ENCODE data around the gene HPSE2.
A peak's percentile ranks its signal among the peaks of the same experiment; 100 is the strongest.

HPSE2 gene

DNA sequence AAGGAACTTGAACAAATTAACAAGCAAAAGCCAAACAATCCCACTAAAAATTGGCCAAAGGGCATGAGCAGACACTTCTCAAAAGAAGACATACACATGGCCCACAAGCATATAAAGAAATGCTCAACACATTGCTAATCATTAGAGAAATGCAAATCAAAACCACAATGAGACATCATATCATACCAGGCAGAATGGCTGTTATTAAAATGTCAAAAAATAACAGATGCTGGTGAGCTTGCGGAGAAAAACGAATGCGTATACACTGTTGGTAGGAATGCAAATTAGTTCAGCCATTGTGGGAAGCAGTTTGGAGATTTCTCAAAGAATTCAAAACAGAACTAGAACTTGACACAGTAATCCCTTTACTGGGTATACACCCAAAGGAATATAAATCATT, 477.2 kb downstream of the HPSE2 start:
- Histone ChIP-seq H2AFZ (ENCODE audit: low read depth, low read length) (no peak overlapping the region), H3K9ac (ENCODE audit: low read length) (no peak overlapping the region), H3K36me3 (replicated peaks; ENCODE audit: low read depth, low read length) (no peaks in the 10 kb centered on the region), H3K9me3 (ENCODE audit: insufficient read depth, low read length) (no peaks in the 10 kb centered on the region), H3K27ac (ENCODE audit: low read length) (no peak overlapping the region), H3K79me2 (ENCODE audit: low read length) (no peaks in the 10 kb centered on the region), H3K27me3 (ENCODE audit: low read depth, low read length) (no peaks in the 10 kb centered on the region), H3K4me1 (ENCODE audit: low read length) (no peaks in the 10 kb centered on the region), H4K20me1 (ENCODE audit: insufficient read depth, low read length) (no peaks in the 10 kb centered on the region), H3K4me2 (ENCODE audit: low read length) (no peak overlapping the region), H3K4me3 (ENCODE audit: low read length) (no peak overlapping the region)
- TF ChIP-seq EZH2phosphoT487 (IDR thresholded peaks at IDR 0.05; ENCODE audit: low read depth): no peak
- TF ChIP-seq, protein P1, sequence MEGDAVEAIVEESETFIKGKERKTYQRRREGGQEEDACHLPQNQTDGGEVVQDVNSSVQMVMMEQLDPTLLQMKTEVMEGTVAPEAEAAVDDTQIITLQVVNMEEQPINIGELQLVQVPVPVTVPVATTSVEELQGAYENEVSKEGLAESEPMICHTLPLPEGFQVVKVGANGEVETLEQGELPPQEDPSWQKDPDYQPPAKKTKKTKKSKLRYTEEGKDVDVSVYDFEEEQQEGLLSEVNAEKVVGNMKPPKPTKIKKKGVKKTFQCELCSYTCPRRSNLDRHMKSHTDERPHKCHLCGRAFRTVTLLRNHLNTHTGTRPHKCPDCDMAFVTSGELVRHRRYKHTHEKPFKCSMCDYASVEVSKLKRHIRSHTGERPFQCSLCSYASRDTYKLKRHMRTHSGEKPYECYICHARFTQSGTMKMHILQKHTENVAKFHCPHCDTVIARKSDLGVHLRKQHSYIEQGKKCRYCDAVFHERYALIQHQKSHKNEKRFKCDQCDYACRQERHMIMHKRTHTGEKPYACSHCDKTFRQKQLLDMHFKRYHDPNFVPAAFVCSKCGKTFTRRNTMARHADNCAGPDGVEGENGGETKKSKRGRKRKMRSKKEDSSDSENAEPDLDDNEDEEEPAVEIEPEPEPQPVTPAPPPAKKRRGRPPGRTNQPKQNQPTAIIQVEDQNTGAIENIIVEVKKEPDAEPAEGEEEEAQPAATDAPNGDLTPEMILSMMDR (IDR thresholded peaks at IDR 0.05; ENCODE audit: low read depth, low read length): no peak

DNA sequence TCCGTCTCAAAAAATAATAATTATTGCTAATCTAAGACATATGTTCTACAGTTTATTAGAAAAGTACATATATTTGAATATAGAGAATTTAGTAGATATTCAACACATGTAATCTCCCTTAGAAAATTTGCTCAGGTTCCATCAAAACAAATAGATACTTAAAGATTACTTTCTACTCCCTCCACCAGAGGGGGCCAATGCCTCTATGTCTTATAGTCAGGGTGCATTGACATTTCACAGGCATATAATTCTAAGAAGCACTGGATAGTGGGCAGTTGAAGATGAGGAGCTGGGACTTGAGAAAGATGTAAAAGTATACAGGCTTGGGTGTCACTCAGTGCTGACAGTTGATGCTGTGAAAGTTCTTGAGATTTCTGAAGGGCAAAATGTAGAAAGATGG, 487.4 kb downstream of the HPSE2 start:
- H3K4me3 ChIP-seq (ENCODE audit: low read length): no peak overlapping the region
- no peak overlapping the region for H2AFZ ChIP-seq (ENCODE audit: low read depth, low read length)
- no peaks in the 10 kb centered on the region for H3K9me3 ChIP-seq (ENCODE audit: insufficient read depth, low read length)
- H4K20me1 ChIP-seq (ENCODE audit: insufficient read depth, low read length): no peaks in the 10 kb centered on the region
- no peaks in the 10 kb centered on the region for H3K4me1 ChIP-seq (ENCODE audit: low read length)
- TF ChIP-seq EZH2phosphoT487 (IDR thresholded peaks at IDR 0.05; ENCODE audit: low read depth): no peak
- TF ChIP-seq, protein P1 (IDR thresholded peaks at IDR 0.05; ENCODE audit: low read depth, low read length): peak; percentile 41
- H3K9ac ChIP-seq (ENCODE audit: low read length): no peak overlapping the region
- H3K79me2 ChIP-seq (ENCODE audit: low read length): no peaks in the 10 kb centered on the region
- no peaks in the 10 kb centered on the region for H3K27me3 ChIP-seq (ENCODE audit: low read depth, low read length)
- no peaks in the 10 kb centered on the region for H3K36me3 ChIP-seq (replicated peaks; ENCODE audit: low read depth, low read length)
- no peak overlapping the region for H3K4me2 ChIP-seq (ENCODE audit: low read length)
- H3K27ac ChIP-seq (ENCODE audit: low read length): no peak overlapping the region

DNA sequence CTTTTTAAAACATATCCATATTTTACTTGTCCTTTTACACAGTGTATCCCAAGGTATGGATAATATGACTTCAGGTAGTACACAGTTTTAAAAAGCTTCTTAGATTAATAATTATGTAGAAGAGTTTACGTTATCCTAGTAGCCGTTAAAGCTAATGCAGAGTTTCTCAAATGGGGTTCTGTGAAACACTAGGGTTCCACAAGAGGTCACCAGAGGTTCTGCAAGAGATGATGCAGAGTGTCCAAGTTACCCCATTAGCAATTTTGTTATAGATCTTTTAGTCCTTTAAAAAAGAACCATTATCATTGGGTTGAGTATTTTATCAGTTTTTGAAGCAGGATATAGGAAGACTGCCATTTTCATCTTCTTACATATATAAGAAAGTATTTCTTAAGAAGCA, 490.0 kb downstream of the HPSE2 start:
- no peak overlapping the region for H2AFZ ChIP-seq (ENCODE audit: low read depth, low read length)
- H3K9me3 ChIP-seq (ENCODE audit: insufficient read depth, low read length): no peaks in the 10 kb centered on the region
- H4K20me1 ChIP-seq (ENCODE audit: insufficient read depth, low read length): no peaks in the 10 kb centered on the region
- H3K27me3 ChIP-seq (ENCODE audit: low read depth, low read length): no peaks in the 10 kb centered on the region
- no peaks in the 10 kb centered on the region for H3K4me1 ChIP-seq (ENCODE audit: low read length)
- no peak overlapping the region for H3K9ac ChIP-seq (ENCODE audit: low read length)
- H3K27ac ChIP-seq (ENCODE audit: low read length): no peak overlapping the region
- H3K36me3 ChIP-seq (replicated peaks; ENCODE audit: low read depth, low read length): no peaks in the 10 kb centered on the region
- no peaks in the 10 kb centered on the region for H3K79me2 ChIP-seq (ENCODE audit: low read length)
- H3K4me2 ChIP-seq (ENCODE audit: low read length): no peak overlapping the region
- TF ChIP-seq EZH2phosphoT487 (IDR thresholded peaks at IDR 0.05; ENCODE audit: low read depth): no peak
- TF ChIP-seq, protein P1 (IDR thresholded peaks at IDR 0.05; ENCODE audit: low read depth, low read length): peak; percentile 45
- H3K4me3 ChIP-seq (ENCODE audit: low read length): no peak overlapping the region

DNA sequence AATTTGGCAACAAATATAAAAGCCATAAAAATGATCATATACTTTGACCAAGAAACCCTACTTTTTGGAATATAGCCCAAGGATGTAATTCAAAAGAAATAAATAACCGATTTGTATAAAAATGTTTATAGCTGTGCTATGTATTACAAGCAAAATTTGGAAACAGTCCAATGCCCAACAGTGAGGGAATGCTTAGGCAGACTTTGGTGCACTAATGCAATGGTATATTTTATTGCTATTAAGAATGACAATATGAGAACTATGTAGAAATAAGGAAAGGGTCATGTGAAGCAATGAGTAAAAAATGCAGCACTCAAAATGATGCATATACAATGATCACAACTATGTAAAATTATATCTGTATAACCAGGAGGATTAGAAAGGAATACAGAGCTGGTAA, 515.1 kb downstream of the HPSE2 start:
- Histone ChIP-seq H3K27ac (ENCODE audit: low read length) (no peak overlapping the region), H3K36me3 (replicated peaks; ENCODE audit: low read depth, low read length) (no peaks in the 10 kb centered on the region), H2AFZ (ENCODE audit: low read depth, low read length) (no peak overlapping the region), H3K4me2 (ENCODE audit: low read length) (no peak overlapping the region), H3K79me2 (ENCODE audit: low read length) (no peaks in the 10 kb centered on the region), H3K4me3 (ENCODE audit: low read length) (no peak overlapping the region), H3K9ac (ENCODE audit: low read length) (no peak overlapping the region), H3K4me1 (ENCODE audit: low read length) (no peaks in the 10 kb centered on the region), H3K9me3 (ENCODE audit: insufficient read depth, low read length) (no peaks in the 10 kb centered on the region), H4K20me1 (ENCODE audit: insufficient read depth, low read length) (no peaks in the 10 kb centered on the region), H3K27me3 (ENCODE audit: low read depth, low read length) (no peaks in the 10 kb centered on the region)
- TF ChIP-seq, protein P1 (IDR thresholded peaks at IDR 0.05; ENCODE audit: low read depth, low read length): no peak
- no peak for TF ChIP-seq EZH2phosphoT487 (IDR thresholded peaks at IDR 0.05; ENCODE audit: low read depth)
